K562 (cell line): ENCODE results near the gene SVEP1.

ENCODE experiments used
- BRD4 ChIP-seq: fragments of 200-600 bp; sonication (generic); IDR thresholded peaks from 2 replicates; pipeline ENCODE4 v1.6.1; 2017; ENCODE audit warnings: inconsistent platforms
- FOXA1 ChIP-seq: fragments of 450-650 bp; IDR thresholded peaks from 2 replicates; pipeline ENCODE4 v1.6.1; 2016; ENCODE audit warnings: mild to moderate bottlenecking, borderline replicate concordance
- HDAC8 ChIP-seq: fragments of 450-650 bp; IDR thresholded peaks from 2 replicates; pipeline ENCODE4 v1.6.1; 2016; ENCODE audit warnings: mild to moderate bottlenecking, missing genetic modification characterization, moderate library complexity, missing compliant biosample characterization
- KAT2B ChIP-seq: IDR thresholded peaks from one replicate; pipeline ENCODE4 v1.6.1; 2012; ENCODE audit warnings: low read depth, mild to moderate bottlenecking, control low read depth, inconsistent platforms, low read length, moderate library complexity
- PRPF4 ChIP-seq: fragments of 200-400 bp; formaldehyde crosslinking; IDR thresholded peaks from one replicate; pipeline ENCODE4 v1.6.1; 2017; ENCODE audit warnings: low read length, low read depth, mild to moderate bottlenecking; ENCODE audit not compliant: insufficient read depth, poor library complexity, severe bottlenecking
- RBM14 ChIP-seq: fragments of 200-400 bp; formaldehyde crosslinking; IDR thresholded peaks from 2 replicates; pipeline ENCODE4 v1.6.1; 2018; ENCODE audit warnings: low read depth, mild to moderate bottlenecking, low read length, moderate library complexity, borderline replicate concordance; ENCODE audit not compliant: insufficient read depth
- TAF1 ChIP-seq: IDR thresholded peaks from 2 replicates; pipeline ENCODE4 v1.6.1; 2011; ENCODE audit warnings: mild to moderate bottlenecking, low read length, moderate library complexity; ENCODE audit not compliant: insufficient read depth, control insufficient read depth, severe bottlenecking; ENCODE audit errors: extremely low read depth

GRCh38 chr9:110427497-110428104, 151.9 kb downstream of the SVEP1 start:
- TF ChIP-seq RBM14 (no peak), TAF1 (no peak), PRPF4 (no peak), HDAC8 (tag) (no peak), FOXA1 (no peak), KAT2B (no peak), BRD4 (no peak)
